Caco-2 (cell line): ENCODE results near the gene GLT8D1. TPM values are rescaled to one million over a fixed set of nuclear protein-coding genes. Genes with fewer than 3 reads are reported as not detected.

Source experiments
- BruUV-seq: library from RNA; stranded (reverse); fragments of 400-500 nt; replicated peaks from 2 replicates; lab custom pipeline; 2021; lab: Mats Ljungman, UMichigan
- CTCF ChIA-PET: fragments of 300-600 bp; sonication (Branson Sonifier 250); formaldehyde crosslinking; loops from one replicate; lab custom pipeline; 2022; ENCODE audit warnings: antibody characterized with exemption; lab: Charles Lee
- POLR2A ChIA-PET: fragments of 300-600 bp; sonication (Branson Sonifier 250); formaldehyde crosslinking; loops from one replicate; lab custom pipeline; 2022; ENCODE audit warnings: antibody characterized with exemption; lab: Charles Lee
- DNase-seq, 2 experiments: peaks; one replicate each; pipeline versions ENCODE4 v3.0.0 to v3.0.0-alpha.2; 2020 to 2022
- H3K27me3 ChIP-seq: replicated peaks from 2 replicates; pipeline ENCODE4 v1.6.0; 2011; ENCODE audit warnings: low read length; ENCODE audit not compliant: control insufficient read depth, insufficient read depth
- H3K36me3 ChIP-seq: 2 replicates; pipeline ENCODE4 v1.5.1; 2011; ENCODE audit warnings: low read length; ENCODE audit not compliant: control insufficient read depth, insufficient read depth
- H3K4me1 ChIP-seq: fragments of 250-450 bp; sonication (Bioruptor Pico); 2 replicates; pipeline ENCODE4 v1.5.1; 2020; ENCODE audit warnings: mild to moderate bottlenecking
- H3K4me3 ChIP-seq: 2 replicates; pipeline ENCODE4 v1.5.1; 2011; ENCODE audit warnings: low read depth, mild to moderate bottlenecking, control low read depth, low read length
- H3K9me3 ChIP-seq: fragments of 250-450 bp; sonication (Bioruptor Pico); 2 replicates; pipeline ENCODE4 v1.5.1; 2020; ENCODE audit warnings: mild to moderate bottlenecking, moderate library complexity
- H3K27ac Mint-ChIP-seq: one replicate; pipeline ENCODE4 v1.8.0; 2022; ENCODE audit warnings: mixed read lengths; ENCODE audit not compliant: unreplicated experiment
- H3K27me3 Mint-ChIP-seq: one replicate; pipeline ENCODE4 v1.8.0; 2022; ENCODE audit warnings: mixed read lengths; ENCODE audit not compliant: insufficient read depth, unreplicated experiment
- H3K36me3 Mint-ChIP-seq: one replicate; pipeline ENCODE4 v1.8.0; 2022; ENCODE audit warnings: mild to moderate bottlenecking, mixed read lengths; ENCODE audit not compliant: insufficient read depth, unreplicated experiment
- H3K4me1 Mint-ChIP-seq: one replicate; pipeline ENCODE4 v1.8.0; 2022; ENCODE audit warnings: low read depth, mixed read lengths; ENCODE audit not compliant: unreplicated experiment
- H3K4me3 Mint-ChIP-seq: one replicate; pipeline ENCODE4 v1.8.0; 2022; ENCODE audit warnings: mild to moderate bottlenecking, moderate library complexity, mixed read lengths; ENCODE audit not compliant: unreplicated experiment
- H3K9me3 Mint-ChIP-seq: one replicate; pipeline ENCODE4 v1.8.0; 2022; ENCODE audit warnings: mixed read lengths; ENCODE audit not compliant: unreplicated experiment
- intact Hi-C: fragments of 100-400 bp; cut with micrococcal nuclease; formaldehyde crosslinking; loops from one replicate; pipeline ENCODE4 v1.10.0; 2022; ENCODE audit not compliant: unreplicated experiment
- total RNA-seq: library from RNA; stranded (reverse); gene quantifications from 2 replicates; pipeline ENCODE4 v1.2.3, GENCODE V29; 2022
- TF ChIP-seq, protein P1 (sequence below), 2 experiments: fragments of 200-600 bp in 1 of 2; IDR thresholded peaks; 1 replicate in 1 of 2; 2 replicates in 1 of 2; pipeline versions ENCODE4 v1.5.1 to v1.8.0; 2011 to 2022; ENCODE audit warnings: antibody characterized with exemption in 1 of 2, control low read depth in 1 of 2, inconsistent platforms in 1 of 2, low read depth in 1 of 2, low read length in 1 of 2, mild to moderate bottlenecking in 1 of 2, moderate library complexity in 1 of 2; ENCODE audit not compliant: insufficient read depth in 1 of 2, severe bottlenecking in 1 of 2, unreplicated experiment in 1 of 2

GLT8D1 gene
- total RNA-seq, 1 experiment from 2014 or later: 31.4 TPM

- no TSS peak for BruUV-seq
- Mint-ChIP-seq H3K9me3 (no peaks in the 10 kb centered on the region), H3K4me3 (no peak overlapping the region), H3K4me1 (peaks cover 6% of the 10 kb centered on the region), H3K27me3 (no peaks in the 10 kb centered on the region), H3K27ac (no peak overlapping the region), H3K36me3 (peaks cover 100% of the 10 kb centered on the region)
- H3K9me3 ChIP-seq: no peaks in the 10 kb centered on the region
- TF ChIP-seq, protein P1, sequence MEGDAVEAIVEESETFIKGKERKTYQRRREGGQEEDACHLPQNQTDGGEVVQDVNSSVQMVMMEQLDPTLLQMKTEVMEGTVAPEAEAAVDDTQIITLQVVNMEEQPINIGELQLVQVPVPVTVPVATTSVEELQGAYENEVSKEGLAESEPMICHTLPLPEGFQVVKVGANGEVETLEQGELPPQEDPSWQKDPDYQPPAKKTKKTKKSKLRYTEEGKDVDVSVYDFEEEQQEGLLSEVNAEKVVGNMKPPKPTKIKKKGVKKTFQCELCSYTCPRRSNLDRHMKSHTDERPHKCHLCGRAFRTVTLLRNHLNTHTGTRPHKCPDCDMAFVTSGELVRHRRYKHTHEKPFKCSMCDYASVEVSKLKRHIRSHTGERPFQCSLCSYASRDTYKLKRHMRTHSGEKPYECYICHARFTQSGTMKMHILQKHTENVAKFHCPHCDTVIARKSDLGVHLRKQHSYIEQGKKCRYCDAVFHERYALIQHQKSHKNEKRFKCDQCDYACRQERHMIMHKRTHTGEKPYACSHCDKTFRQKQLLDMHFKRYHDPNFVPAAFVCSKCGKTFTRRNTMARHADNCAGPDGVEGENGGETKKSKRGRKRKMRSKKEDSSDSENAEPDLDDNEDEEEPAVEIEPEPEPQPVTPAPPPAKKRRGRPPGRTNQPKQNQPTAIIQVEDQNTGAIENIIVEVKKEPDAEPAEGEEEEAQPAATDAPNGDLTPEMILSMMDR (IDR thresholded peaks at IDR 0.05; ENCODE audit: insufficient read depth in 1 of 2, low read depth in 1 of 2, low read length in 1 of 2, severe bottlenecking in 1 of 2, unreplicated experiment in 1 of 2): no peak
- no peaks in the 10 kb centered on the region for H3K27me3 ChIP-seq
- H3K4me1 ChIP-seq: peaks cover 9% of the 10 kb centered on the region
- intact Hi-C loops: no loop called here
- H3K36me3 ChIP-seq: peaks cover 7% of the 10 kb centered on the region
- ChIA-PET POLR2A (no interaction called here), CTCF (interaction anchor here (0.5 to 0.7 kb wide), 2 partner anchors 11 to 80 kb away, joined by 3 to 4 read pairs; no protein-coding TSS in a partner anchor)
- DNase-seq: no peak
- no peak overlapping the region for H3K4me3 ChIP-seq
Measured at GRCh38 chr3:52693071-52693470, 12.5 kb downstream of the GLT8D1 start.

DNA sequence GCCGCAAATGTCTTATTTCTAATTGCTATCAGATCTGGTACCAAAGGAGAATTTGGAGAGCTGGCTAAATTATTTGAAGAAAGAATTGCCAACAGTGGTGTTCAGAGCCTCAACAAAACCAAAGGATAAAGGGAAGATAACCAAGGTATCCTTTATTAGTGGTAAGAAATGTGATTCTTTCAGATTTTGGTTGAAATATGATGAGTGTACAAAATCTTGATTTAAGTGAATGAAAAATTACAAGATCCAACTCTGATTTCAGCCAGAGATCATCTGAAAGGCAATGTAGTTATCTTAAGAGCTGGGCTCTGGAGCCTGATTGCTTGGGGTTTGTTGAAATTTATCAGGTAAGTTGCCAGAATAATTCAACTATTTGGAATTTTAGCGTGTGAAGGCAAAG, 15.0 kb downstream of the GLT8D1 start:
- Mint-ChIP-seq H3K36me3 (peaks cover 100% of the 10 kb centered on the region), H3K27me3 (no peaks in the 10 kb centered on the region), H3K4me3 (no peak overlapping the region), H3K9me3 (no peaks in the 10 kb centered on the region), H3K27ac (no peak overlapping the region), H3K4me1 (peaks cover 6% of the 10 kb centered on the region)
- TF ChIP-seq, protein P1 (IDR thresholded peaks at IDR 0.05; ENCODE audit: insufficient read depth in 1 of 2, low read depth in 1 of 2, low read length in 1 of 2, severe bottlenecking in 1 of 2, unreplicated experiment in 1 of 2): no peak
- H3K36me3 ChIP-seq: peaks cover 7% of the 10 kb centered on the region
- H3K4me3 ChIP-seq: no peak overlapping the region
- no TSS peak for BruUV-seq
- H3K4me1 ChIP-seq: peaks cover 25% of the 10 kb centered on the region
- intact Hi-C loops: no loop called here
- DNase-seq: no peak
- H3K9me3 ChIP-seq: no peaks in the 10 kb centered on the region
- POLR2A ChIA-PET: no interaction called here
- CTCF ChIA-PET: no interaction called here
- no peaks in the 10 kb centered on the region for H3K27me3 ChIP-seq

GRCh38 chr3:52689151-52689550, 16.4 kb downstream of the GLT8D1 start:
- ChIA-PET CTCF (no interaction called here), POLR2A (interaction anchor here (2.1 kb wide), 1 partner anchor 16 kb away, joined by 7 read pairs; the partner anchor contains the start of genes GLT8D1 and SPCS1)
- DNase-seq: no peak
- Mint-ChIP-seq H3K4me1 (peaks cover 11% of the 10 kb centered on the region), H3K27me3 (no peaks in the 10 kb centered on the region), H3K4me3 (peak overlapping the region; percentile 16), H3K36me3 (peaks cover 87% of the 10 kb centered on the region), H3K9me3 (no peaks in the 10 kb centered on the region), H3K27ac (no peak overlapping the region)
- intact Hi-C loops: loop anchor here (10.0 kb wide), 2 partner anchors 154 to 264 kb away; partner anchors contain the start of genes NT5DC2 and UQCC5
- no peaks in the 10 kb centered on the region for H3K9me3 ChIP-seq
- BruUV-seq: no TSS peak
- H3K4me1 ChIP-seq: peaks cover 32% of the 10 kb centered on the region
- H3K4me3 ChIP-seq: no peak overlapping the region
- TF ChIP-seq, protein P1 (IDR thresholded peaks at IDR 0.05; ENCODE audit: insufficient read depth in 1 of 2, low read depth in 1 of 2, low read length in 1 of 2, severe bottlenecking in 1 of 2, unreplicated experiment in 1 of 2): no peak
- H3K36me3 ChIP-seq: peaks cover 7% of the 10 kb centered on the region
- no peaks in the 10 kb centered on the region for H3K27me3 ChIP-seq
